Activated CD4-positive, alpha-beta T cell treated with anti-CD3 and anti-CD28 coated beads for 36 hours (primary cell): Measurements from ENCODE around the gene HFM1. TPM values are rescaled to one million over a fixed set of nuclear protein-coding genes. Genes with fewer than 3 reads are reported as not detected.
"Not testable (repeated sequence)": the region's sequence is repeated elsewhere in the genome, so short reads cannot be mapped to it uniquely, and the experiment has no call there.

Source experiments
- ATAC-seq: fragments of 200-7000 bp; cut with Tn5 transposase; one replicate; pipeline ENCODE4 v1.10.0; 2021; ENCODE audit warnings: mild to moderate bottlenecking, moderate library complexity
- CTCF ChIA-PET: fragments of 350-600 bp; sonication (Branson Sonifier 250); formaldehyde crosslinking; loops from one replicate; lab custom pipeline; 2021; ENCODE audit warnings: antibody characterized with exemption; lab: Charles Lee
- POLR2A ChIA-PET: fragments of 350-600 bp; sonication (Branson Sonifier 250); formaldehyde crosslinking; loops from one replicate; lab custom pipeline; 2021; ENCODE audit warnings: antibody characterized with exemption, inconsistent platforms; lab: Charles Lee
- DNase-seq: peaks from one replicate; pipeline ENCODE4 v3.0.0-alpha.2; 2020
- H3K27ac Mint-ChIP-seq: one replicate; pipeline ENCODE4 v1.8.0; 2021; ENCODE audit warnings: mixed read lengths
- H3K27me3 Mint-ChIP-seq: one replicate; pipeline ENCODE4 v1.8.0; 2021; ENCODE audit warnings: mixed read lengths
- H3K36me3 Mint-ChIP-seq: one replicate; pipeline ENCODE4 v1.8.0; 2021; ENCODE audit warnings: low read depth, mixed read lengths
- H3K4me1 Mint-ChIP-seq: one replicate; pipeline ENCODE4 v1.8.0; 2021; ENCODE audit warnings: mixed read lengths
- H3K4me3 Mint-ChIP-seq: one replicate; pipeline ENCODE4 v1.8.0; 2021; ENCODE audit warnings: mild to moderate bottlenecking, moderate library complexity, mixed read lengths
- H3K9me3 Mint-ChIP-seq: one replicate; pipeline ENCODE4 v1.8.0; 2021; ENCODE audit warnings: low read depth, mixed read lengths
- intact Hi-C, 2 experiments: fragments of 100-400 bp; cut with DNase I in 1 of 2; cut with micrococcal nuclease in 1 of 2; formaldehyde crosslinking; loops; one replicate each; pipeline versions ENCODE4 v1.14.2 to v1.15.1; 2022 to 2024; cut with DNase I, micrococcal nuclease
- total RNA-seq, 2 experiments: library from RNA; stranded (reverse); gene quantifications; one replicate each; pipeline ENCODE4 v1.2.3, GENCODE V29; 2021

The HFM1 gene
- total RNA-seq, 2 experiments from 2014 or later = not detected

DNA sequence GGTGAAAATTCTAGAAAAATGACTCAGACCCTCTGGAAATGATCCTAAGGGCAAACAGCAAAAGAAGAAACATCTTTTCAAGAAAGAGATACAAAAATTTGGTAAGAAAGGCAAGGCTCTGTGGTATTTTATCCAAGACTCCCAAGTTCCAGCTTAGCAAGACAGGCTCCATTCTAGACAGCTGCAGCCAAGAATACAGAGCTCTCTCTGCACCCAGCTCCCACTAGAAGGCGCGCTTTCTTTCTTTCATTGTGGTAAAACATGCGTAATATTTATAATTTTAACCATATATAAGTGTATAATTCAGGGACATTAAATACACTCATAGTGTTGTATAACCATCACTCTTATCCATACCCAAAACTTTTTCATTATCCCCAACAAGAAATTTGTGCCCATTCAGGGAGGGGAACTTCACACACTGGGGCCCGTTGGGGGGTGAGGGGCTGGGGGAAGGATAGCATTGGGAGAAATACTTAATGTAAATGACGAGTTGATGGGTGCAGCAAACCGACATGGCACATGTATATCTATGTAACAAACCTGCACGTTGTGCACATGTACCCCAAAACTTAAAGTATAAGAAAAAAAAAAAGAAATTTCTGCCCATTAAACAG, 2.2 kb upstream of the HFM1 start:
- ChIA-PET POLR2A (no interaction called here), CTCF (interaction anchor here (0.6 kb wide), 1 partner anchor 123 kb away, joined by 3 read pairs; no protein-coding TSS in a partner anchor)
- intact Hi-C loops = loop anchor here (10.0 kb wide), 2 partner anchors 242 to 682 kb away; no protein-coding TSS in a partner anchor
- no peak overlapping the region for H3K27ac Mint-ChIP-seq
- H3K9me3 Mint-ChIP-seq = no peaks in the 10 kb centered on the region
- H3K4me3 Mint-ChIP-seq = no peak overlapping the region
- H3K27me3 Mint-ChIP-seq = peaks cover 33% of the 10 kb centered on the region
- no peaks in the 10 kb centered on the region for H3K36me3 Mint-ChIP-seq
- ATAC-seq (no peak), DNase-seq (no peak)
- peaks cover 7% of the 10 kb centered on the region for H3K4me1 Mint-ChIP-seq

DNA sequence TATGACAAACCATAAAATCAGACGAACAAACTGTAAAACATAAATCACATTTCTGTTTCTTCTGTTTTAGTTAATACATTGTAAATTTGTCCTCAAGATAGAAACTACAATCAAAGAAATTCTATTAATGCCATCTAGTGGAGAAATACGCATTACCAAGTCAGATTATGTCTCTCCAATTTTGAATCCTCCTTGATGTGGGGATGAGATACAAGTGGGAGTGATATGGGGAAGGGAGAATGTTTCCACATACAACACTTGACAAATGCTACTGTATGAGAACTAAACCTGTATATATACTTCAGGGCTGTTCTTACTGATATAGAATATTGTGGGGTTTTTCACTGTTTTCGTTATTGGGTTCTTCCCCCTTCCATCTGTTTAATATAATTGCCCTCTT, 2.6 kb downstream of the HFM1 start:
- DNase-seq = no peak
- H3K4me3 Mint-ChIP-seq = no peak overlapping the region
- H3K9me3 Mint-ChIP-seq = no peaks in the 10 kb centered on the region
- ATAC-seq = no peak
- peaks cover 7% of the 10 kb centered on the region for H3K4me1 Mint-ChIP-seq
- peaks cover 39% of the 10 kb centered on the region for H3K27me3 Mint-ChIP-seq
- ChIA-PET POLR2A (no interaction called here), CTCF (no interaction called here)
- H3K36me3 Mint-ChIP-seq = no peaks in the 10 kb centered on the region
- intact Hi-C loops = loop anchor here (1.0 to 10.0 kb wide), 6 partner anchors 119 to 677 kb away; no protein-coding TSS in a partner anchor
- no peak overlapping the region for H3K27ac Mint-ChIP-seq

DNA sequence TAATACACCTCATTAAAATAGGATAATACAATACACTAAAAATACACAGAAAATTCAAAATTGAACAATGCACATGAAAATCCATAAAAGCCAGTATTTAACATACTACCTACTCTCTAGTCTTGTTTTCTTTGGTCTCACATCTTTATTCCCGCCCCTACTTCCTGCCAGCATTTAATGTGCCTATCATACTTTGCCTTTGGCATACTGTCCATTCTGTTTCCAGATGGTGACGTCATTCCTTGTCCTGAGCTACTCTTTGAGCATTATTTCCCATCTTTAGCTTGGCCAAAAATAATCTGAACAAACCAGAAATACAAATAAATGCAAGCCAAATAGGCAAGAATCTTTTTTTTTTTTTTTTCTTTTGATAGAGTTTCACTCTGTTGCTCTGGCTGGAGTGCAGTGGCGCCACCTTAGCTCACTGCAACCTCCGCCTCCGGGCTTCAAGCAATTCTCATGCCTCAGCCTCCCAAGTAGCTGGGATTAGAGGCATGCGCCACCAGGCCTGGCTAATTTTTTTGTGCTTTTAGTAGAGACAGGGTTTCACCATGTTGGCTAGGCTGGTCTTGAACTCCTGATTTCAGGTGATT, 4.4 kb downstream of the HFM1 start:
- intact Hi-C loops = loop anchor here (5.0 to 10.0 kb wide), 3 partner anchors 235 to 675 kb away; no protein-coding TSS in a partner anchor
- Mint-ChIP-seq H3K27me3 (peaks cover 28% of the 10 kb centered on the region), H3K9me3 (no peaks in the 10 kb centered on the region), H3K36me3 (no peaks in the 10 kb centered on the region), H3K4me1 (peaks cover 5% of the 10 kb centered on the region), H3K27ac (no peak overlapping the region), H3K4me3 (no peak overlapping the region)
- ChIA-PET POLR2A (interaction anchor here (0.6 to 0.7 kb wide), 2 partner anchors 66 to 283 kb away, joined by 3 to 4 read pairs; no protein-coding TSS in a partner anchor), CTCF (interaction anchor here (0.6 kb wide), 1 partner anchor 565 kb away, joined by 3 read pairs; no protein-coding TSS in a partner anchor)
- DNase-seq (no peak), ATAC-seq (no peak)

DNA sequence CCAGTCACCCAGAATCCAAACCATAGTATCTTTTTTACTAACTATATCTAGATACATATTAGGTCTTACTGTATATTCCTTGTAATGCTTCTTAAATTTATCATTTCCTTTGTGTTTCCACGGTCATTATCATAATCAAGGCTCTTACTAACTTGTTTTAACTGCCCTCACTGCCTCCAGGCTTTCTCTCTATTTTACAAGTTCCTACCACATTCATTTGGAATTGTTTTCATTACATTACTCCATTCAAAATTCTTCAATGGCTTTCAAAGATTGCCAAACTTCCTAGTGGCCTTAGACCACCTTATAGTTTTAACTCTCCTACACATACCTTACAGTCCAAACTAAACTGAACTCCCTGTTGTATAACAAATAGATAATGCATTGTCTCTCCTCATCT, 6.3 kb downstream of the HFM1 start:
- no peak for DNase-seq
- Mint-ChIP-seq H3K4me1 (no peaks in the 10 kb centered on the region), H3K36me3 (no peaks in the 10 kb centered on the region), H3K27me3 (peaks cover 20% of the 10 kb centered on the region), H3K9me3 (no peaks in the 10 kb centered on the region), H3K27ac (no peak overlapping the region), H3K4me3 (no peak overlapping the region)
- ATAC-seq = no peak
- CTCF ChIA-PET = interaction anchor here (1.0 to 1.2 kb wide), 2 partner anchors 16 to 115 kb away, joined by 3 to 4 read pairs; no protein-coding TSS in a partner anchor
- POLR2A ChIA-PET = no interaction called here
- intact Hi-C loops = no loop called here

DNA sequence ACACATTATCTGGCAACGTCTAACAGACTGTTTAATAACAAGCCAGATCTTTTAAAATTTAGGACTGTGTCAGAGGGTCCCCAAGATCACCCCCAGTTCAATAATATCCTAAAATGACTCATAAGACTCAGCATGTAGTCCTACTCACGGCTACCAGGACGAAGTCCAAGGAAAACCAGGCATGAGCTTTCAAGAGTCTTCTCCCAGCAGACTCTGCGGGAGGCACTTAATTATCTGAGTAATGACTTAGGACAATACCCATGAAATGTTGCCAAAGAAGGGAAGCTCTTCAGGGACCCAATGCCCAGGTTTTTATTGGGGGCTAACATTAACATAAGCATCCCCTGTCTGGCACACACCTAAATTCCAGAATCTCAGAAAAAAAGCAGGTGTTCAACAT, 7.0 kb downstream of the HFM1 start:
- DNase-seq (no peak), ATAC-seq (no peak)
- ChIA-PET POLR2A (interaction anchor here (0.6 kb wide), 1 partner anchor 20 kb away, joined by 3 read pairs; no protein-coding TSS in a partner anchor), CTCF (interaction anchor here (1.0 kb wide), 1 partner anchor 16 kb away, joined by 3 read pairs; no protein-coding TSS in a partner anchor)
- intact Hi-C loops = no loop called here
- no peak overlapping the region for H3K4me3 Mint-ChIP-seq
- no peak overlapping the region for H3K27ac Mint-ChIP-seq
- no peaks in the 10 kb centered on the region for H3K4me1 Mint-ChIP-seq
- peaks cover 21% of the 10 kb centered on the region for H3K27me3 Mint-ChIP-seq
- H3K36me3 Mint-ChIP-seq = no peaks in the 10 kb centered on the region
- no peaks in the 10 kb centered on the region for H3K9me3 Mint-ChIP-seq

DNA sequence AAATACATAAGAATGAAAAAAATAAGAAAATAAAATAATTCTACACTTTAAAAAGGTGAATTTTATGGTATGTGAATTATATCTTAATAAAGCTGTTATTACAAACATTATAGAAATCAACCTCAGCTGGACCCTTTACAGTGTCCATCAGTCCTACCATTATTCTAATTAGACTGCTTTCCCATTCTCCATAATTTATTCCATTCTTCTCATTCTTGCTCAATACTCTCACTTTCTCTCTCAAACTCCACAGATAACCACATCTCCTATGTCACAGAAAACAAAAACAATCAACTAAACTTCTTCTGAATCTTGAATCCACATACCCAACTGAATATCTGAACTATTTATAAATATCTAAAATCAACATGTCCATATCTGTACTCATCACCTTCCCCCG, 11.6 kb downstream of the HFM1 start:
- Mint-ChIP-seq H3K4me1 (no peaks in the 10 kb centered on the region), H3K27me3 (peaks cover 11% of the 10 kb centered on the region), H3K9me3 (no peaks in the 10 kb centered on the region), H3K4me3 (no peak overlapping the region), H3K36me3 (no peaks in the 10 kb centered on the region), H3K27ac (no peak overlapping the region)
- ChIA-PET POLR2A (no interaction called here), CTCF (no interaction called here)
- no peak for ATAC-seq
- no peak for DNase-seq
- intact Hi-C loops = no loop called here

DNA sequence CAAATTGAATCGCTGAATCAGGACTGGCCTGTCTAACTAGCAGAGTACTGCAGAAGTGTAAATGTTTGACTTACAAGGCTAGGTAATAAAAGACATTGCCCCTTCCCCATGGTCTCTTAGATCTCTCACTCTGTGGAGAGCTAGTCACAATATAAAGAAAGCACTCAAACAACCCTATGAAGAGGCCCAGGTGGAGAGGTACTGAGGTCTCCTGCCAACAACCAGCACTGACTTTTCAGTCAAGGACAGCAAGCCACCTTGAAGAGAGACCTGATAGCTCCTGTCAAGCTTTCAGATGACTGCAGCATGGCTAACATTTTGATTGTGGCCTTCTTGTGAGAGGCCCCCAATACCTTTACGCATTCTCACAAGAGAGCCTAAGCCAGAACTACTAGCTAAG, 18.5 kb downstream of the HFM1 start:
- POLR2A ChIA-PET = no interaction called here
- no peaks in the 10 kb centered on the region for H3K4me1 Mint-ChIP-seq
- intact Hi-C loops = no loop called here

DNA sequence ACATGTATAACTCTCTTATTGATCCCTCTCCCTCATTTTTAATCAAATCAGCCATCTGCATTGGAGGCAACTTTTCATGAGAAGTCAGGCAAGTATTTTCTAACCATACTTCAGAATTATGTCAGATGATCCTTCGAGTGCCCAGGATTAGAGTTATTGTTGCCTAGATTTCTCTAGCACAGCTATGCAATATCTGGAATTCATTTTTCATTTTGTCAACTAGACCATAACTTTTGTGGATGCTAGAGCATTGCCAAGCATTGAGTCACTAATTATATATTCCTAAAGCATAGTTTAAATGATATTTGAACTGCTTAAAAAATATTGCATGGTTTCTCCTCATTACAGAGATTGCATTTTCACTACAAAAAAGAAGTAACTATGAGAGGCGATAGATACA, 21.2 kb downstream of the HFM1 start:
- H3K4me3 Mint-ChIP-seq = no peak overlapping the region
- no peak for ATAC-seq
- ChIA-PET CTCF (no interaction called here), POLR2A (no interaction called here)
- no peak for DNase-seq
- H3K4me1 Mint-ChIP-seq = no peaks in the 10 kb centered on the region
- H3K9me3 Mint-ChIP-seq = no peaks in the 10 kb centered on the region
- no peak overlapping the region for H3K27ac Mint-ChIP-seq
- H3K27me3 Mint-ChIP-seq = peaks cover 6% of the 10 kb centered on the region
- H3K36me3 Mint-ChIP-seq = no peaks in the 10 kb centered on the region
- intact Hi-C loops = no loop called here

More for the DNA sequence above, 18.5 kb downstream of the HFM1 start:
- ATAC-seq (no peak), DNase-seq (no peak)
- H3K27ac Mint-ChIP-seq = no peak overlapping the region
- H3K27me3 Mint-ChIP-seq = peaks cover 11% of the 10 kb centered on the region
- no peak overlapping the region for H3K4me3 Mint-ChIP-seq
- no peaks in the 10 kb centered on the region for H3K9me3 Mint-ChIP-seq
- no peaks in the 10 kb centered on the region for H3K36me3 Mint-ChIP-seq
- CTCF ChIA-PET = no interaction called here

DNA sequence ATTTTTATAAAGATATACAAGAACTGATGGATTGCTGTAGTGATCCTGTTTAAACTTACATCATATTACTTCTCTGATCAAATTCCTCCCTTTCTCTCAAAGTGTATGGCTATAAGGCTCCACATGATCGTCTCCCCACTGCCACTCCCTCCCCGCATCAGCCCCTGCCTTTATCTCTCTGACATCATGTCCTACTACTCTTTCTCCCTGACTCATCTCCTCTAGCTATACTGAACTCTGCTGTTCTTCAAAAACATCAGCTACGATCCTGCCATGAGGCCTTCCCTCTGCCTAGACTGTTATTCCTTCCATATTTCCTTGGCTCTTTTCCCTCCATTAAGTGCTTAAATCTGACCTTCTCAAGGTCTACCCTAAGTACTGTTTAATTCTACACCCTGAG, 22.8 kb downstream of the HFM1 start:
- peaks cover 6% of the 10 kb centered on the region for H3K27me3 Mint-ChIP-seq
- no peak overlapping the region for H3K27ac Mint-ChIP-seq
- DNase-seq = no peak
- ATAC-seq = no peak
- CTCF ChIA-PET = interaction anchor here (0.7 kb wide), 1 partner anchor 16 kb away, joined by 3 read pairs; no protein-coding TSS in a partner anchor
- POLR2A ChIA-PET = no interaction called here
- H3K9me3 Mint-ChIP-seq = no peaks in the 10 kb centered on the region
- intact Hi-C loops = no loop called here
- H3K4me3 Mint-ChIP-seq = no peak overlapping the region
- no peaks in the 10 kb centered on the region for H3K36me3 Mint-ChIP-seq
- H3K4me1 Mint-ChIP-seq = no peaks in the 10 kb centered on the region

DNA sequence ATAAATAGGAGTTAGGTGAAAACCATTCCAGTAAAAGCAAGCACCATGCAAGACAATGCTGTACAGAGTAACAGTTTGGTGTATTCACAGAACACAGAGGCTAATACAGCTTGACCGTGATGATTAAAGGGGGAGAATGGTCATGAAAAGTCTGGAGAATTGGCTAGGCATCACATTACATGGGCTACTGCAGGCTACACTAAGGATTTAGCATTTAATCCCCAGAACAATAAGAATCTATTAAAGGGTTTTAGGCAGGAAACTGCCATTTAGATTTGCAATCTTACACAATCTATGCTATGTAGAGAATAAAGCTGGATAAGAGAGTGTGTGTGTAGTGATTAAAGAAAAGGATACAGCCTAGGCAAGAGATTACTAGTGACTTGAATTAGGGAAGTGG, 30.6 kb downstream of the HFM1 start:
- peaks cover 4% of the 10 kb centered on the region for H3K27me3 Mint-ChIP-seq
- intact Hi-C loops = no loop called here
- ChIA-PET CTCF (no interaction called here), POLR2A (no interaction called here)
- no peak overlapping the region for H3K27ac Mint-ChIP-seq
- H3K36me3 Mint-ChIP-seq = no peaks in the 10 kb centered on the region
- ATAC-seq (no peak), DNase-seq (no peak)
- H3K9me3 Mint-ChIP-seq = no peaks in the 10 kb centered on the region
- H3K4me3 Mint-ChIP-seq = no peak overlapping the region
- no peaks in the 10 kb centered on the region for H3K4me1 Mint-ChIP-seq

DNA sequence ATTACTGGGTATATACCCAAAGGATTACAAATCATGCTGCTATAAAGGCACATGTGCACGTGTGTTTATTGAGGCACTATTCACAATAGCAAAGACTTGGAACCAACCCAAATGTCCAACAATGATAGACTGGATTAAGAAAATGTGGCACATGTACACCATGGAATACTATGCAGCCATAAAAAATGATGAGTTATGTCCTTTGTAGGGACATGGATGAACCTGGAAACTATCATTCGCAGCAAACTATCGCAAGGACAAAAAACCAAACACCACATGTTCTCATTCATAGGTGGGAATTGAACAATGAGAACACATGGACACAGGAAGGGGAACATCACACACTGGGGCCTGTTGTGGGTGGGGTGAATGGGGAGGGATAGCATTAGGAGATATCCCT, 32.4 kb downstream of the HFM1 start:
- H3K27ac Mint-ChIP-seq, ATAC-seq, H3K27me3 Mint-ChIP-seq, H3K36me3 Mint-ChIP-seq, H3K9me3 Mint-ChIP-seq, H3K4me3 Mint-ChIP-seq, DNase-seq, H3K4me1 Mint-ChIP-seq, CTCF ChIA-PET, intact Hi-C loops, POLR2A ChIA-PET: not testable (repeated sequence)

DNA sequence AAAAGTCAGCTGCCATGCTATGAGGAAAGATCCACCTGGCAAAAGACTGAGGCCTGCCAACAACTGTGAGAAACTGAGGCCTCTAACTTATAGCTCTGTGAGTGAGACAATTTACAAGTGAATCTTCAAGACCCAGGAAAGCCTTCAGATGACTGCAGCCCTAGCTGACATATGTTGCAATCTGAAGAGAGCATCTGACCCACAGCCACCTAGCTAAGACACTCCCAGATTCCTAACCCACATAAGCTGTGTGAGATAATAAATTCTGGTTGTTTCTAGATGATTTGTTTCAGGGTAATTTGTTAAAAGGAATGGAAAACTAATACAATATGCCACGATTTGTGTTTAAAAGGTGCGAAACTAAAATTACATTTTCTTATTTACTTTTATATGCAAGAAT, 55.1 kb downstream of the HFM1 start:
- intact Hi-C loops = no loop called here
- no peak for DNase-seq
- ChIA-PET CTCF (no interaction called here), POLR2A (interaction anchor here (0.6 kb wide), 1 partner anchor 117 kb away, joined by 8 read pairs; no protein-coding TSS in a partner anchor)
- Mint-ChIP-seq H3K36me3 (no peaks in the 10 kb centered on the region), H3K4me1 (no peaks in the 10 kb centered on the region), H3K27me3 (peaks cover 2% of the 10 kb centered on the region), H3K9me3 (peaks cover 10% of the 10 kb centered on the region), H3K27ac (no peak overlapping the region), H3K4me3 (no peak overlapping the region)
- ATAC-seq = no peak
